GM18498 (cell line): ENCODE measurements around the gene ALS2CL.
"Not testable (repeated sequence)": the region's sequence is repeated elsewhere in the genome, so short reads cannot be mapped to it uniquely, and the experiment has no call there.

Source experiments
- ATAC-seq: cut with Tn5 transposase; IDR thresholded peaks from one replicate; pipeline ENCODE4 v1.9.1; 2021; ENCODE audit warnings: mild to moderate bottlenecking, moderate library complexity; ENCODE audit not compliant: unreplicated experiment

The ALS2CL gene

DNA sequence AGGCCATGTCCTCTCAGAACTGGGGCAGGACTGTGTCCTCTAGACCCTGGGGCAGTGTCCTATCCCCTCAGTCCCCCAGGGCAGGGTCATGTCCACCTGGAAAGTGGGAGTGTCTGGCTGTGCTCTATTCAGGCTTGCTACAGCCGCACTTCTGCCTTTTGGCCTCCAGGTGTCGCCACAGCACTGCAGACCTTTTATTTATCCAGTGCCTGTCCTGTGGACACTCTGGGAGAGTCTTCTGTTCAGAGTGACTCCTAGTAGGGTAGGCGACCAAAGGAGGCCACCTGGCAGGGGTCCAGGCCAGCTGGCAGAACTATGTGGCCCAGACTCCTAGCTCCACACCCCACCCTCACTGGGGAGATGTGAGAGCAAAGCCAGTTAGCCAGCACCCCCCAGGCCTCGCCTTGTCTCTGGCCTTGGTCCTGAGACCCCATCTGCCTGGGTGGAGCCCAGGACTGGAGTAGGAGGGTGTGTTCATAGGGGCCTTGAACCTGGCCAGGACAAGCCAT is 11.6 kb upstream of the ALS2CL start:
- no peak for ATAC-seq

DNA sequence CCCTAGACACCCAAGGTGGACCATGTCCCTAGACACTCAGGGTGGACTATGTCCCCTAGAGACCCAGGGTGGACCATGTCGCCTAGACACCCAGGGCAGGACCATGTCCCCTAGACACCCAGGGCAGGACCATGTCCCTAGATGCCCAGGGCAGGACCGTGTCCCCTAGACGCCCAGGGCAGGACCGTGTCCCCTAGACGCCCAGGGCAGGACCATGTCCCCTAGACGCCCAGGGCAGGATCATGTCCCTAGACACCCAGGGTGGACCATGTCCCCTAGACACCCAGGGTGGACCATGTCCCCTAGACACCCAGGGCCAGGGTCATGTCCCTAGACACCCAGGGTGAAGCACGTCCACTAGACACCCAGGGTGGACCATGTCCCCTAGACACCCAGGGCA is 10.9 kb upstream of the ALS2CL start:
- not testable (repeated sequence) for ATAC-seq

DNA sequence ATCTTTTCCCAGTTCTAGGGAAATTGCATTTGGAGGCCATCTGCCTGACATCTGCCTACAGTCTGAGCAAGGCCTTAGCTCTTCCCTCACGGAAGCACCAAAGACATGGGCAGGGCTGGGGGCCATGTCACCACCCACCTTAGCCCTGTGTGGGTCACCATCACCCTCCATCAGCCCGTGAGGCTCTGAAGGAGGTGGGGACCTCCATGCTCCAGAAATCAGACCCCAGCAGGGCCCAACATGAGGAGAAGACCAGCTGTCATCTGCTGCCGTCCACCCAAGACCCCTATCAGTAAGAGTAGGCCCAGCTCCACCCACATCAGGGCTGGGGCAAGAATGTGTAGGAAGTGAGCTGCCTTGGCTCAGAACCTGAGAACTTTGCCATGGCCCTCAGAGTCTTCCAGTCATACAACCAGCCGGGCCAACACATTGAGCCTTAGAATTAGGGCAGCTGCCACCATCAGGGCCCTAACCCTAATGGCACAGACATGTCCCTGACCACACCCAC is 9.6 kb upstream of the ALS2CL start:
- ATAC-seq = no peak

DNA sequence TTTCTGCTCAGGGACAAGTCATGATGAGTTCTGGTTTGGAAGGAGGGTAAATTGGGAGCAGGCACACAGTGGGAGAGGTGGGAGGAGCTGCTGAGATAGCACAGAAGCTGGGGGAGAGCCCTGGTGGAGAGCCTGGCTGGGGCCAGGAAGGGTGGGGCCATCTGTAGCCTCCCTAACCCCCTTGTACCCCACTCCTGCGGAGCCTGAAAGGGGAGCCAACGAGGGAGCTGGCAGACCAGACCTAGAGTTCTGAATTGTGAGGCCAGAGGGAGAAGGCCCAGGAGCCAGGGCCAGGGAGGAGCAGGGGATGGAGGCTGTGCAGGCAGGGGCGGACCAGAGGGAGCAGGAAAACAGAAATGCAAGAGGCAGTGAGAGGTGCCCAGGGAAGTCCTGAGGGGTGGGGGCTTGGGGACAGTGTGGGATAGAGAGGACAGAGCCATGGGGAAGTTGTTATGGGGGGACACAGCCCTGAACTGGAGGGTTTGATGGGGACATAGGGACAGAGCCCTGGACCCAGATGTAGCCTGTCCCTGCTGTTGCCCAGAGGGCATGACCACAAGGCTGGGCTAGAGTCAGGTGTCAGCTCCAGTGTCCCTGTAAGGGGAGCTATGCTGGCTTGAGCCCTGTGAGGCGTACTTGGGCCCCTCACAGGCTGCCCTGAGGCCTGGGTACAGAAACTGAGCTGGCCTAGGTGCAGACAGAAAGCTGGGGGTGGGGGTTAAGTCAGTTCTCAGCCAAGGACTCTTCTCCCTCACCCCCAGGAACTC is 8.9 kb upstream of the ALS2CL start:
- no peak for ATAC-seq

DNA sequence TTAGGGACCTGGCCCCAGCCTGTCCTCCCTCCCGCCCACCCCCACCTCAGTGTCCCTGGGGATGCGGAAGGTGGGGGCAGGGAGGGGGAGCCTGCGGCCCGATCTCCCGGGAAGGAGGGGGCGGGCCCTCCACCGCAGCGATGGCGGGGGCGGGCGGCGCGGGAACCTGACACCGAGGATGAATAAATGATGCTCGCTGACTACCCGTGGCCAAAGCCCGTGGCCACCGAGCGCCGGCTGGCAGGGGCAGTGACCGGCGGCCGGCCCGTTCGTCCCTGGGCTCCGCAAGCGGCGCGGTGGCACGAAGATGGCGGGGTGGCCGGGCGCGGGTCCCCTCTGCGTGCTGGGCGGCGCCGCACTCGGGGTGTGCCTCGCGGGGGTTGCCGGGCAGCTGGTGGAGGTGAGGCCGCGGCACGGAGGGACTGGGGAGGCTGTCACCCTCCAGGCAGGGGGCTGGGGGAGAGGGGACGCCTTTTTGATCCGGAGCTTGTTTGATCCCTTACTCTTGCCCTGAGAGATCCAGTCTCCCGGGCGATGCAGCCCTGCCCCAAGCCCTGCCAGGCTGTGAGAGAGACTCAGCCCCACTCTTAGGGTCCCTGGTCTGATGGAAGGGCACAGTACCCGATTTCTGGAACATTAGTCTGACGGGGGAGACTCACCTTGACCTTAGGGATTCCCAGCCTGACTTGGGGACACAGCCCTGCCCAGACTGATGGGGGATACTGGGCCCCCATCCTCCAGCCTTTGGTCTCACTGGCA is 7.9 kb upstream of the ALS2CL start, which contains the start of gene TMIE:
Gene TMIE, plus strand, starts transcription at position 212 of the 759 bp plus-strand sequence. Its CDS starts 96 bp downstream, at position 308.
- no peak for ATAC-seq

DNA sequence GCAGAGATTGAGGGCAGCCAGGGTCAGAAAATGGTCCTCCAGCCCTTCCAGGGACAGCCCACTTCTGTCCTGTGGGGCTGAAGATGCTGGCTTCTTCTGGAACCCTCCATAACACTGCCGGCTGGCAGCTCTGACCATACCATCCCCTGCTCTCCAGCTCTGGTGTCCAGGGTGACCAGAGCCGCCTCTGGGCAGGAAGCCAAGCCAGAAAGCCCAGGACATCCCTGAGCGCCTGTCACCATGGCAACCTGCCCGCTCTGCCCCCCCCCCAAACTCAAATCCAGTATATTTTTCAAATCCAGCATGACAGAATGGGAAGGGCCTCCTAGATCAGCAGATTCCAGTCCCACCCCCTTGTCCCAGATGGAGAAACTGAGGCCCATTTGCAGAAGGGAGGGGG is 7.3 kb upstream of the ALS2CL start:
- ATAC-seq = no peak

DNA sequence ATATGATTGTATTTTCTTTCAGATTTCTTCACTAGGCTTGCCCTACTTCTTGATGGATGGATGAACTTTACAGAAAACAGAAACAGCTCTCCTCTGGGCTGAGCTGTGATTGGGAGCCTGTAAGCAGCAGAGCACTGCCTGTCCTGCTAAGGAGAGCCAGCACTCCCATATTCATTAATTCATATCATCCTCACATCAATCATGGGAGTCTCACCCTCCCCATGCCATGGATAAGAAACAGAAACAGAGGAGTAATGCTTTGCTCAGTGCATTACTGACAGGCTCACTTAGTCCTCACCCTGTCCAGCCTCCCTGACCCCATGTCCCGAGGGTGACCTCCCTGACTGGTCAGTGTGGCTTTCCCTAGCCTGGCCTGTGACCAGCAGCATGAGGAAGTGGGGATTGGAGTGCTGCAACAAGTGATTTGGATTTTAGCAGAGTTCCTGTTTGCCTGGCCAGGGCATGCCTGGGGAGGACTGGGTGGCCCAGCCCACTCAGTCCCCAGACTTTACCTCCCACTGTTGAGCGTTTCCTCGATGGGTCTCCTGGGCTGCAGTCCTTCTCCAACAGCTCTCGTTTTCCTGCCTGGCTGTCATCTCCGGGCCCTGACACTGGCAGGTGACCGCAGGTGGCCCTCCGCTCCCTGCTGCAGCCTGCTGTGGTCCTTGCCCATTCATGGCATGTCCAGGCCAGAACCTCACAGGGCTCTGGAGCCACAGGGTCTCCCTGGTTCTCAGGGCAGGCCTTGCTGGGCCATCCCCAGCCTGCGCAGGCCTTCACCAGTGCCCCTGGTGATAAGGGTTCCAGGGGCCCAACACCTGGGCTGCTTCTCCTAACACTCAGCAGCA is 6.4 kb upstream of the ALS2CL start:
- no peak for ATAC-seq

DNA sequence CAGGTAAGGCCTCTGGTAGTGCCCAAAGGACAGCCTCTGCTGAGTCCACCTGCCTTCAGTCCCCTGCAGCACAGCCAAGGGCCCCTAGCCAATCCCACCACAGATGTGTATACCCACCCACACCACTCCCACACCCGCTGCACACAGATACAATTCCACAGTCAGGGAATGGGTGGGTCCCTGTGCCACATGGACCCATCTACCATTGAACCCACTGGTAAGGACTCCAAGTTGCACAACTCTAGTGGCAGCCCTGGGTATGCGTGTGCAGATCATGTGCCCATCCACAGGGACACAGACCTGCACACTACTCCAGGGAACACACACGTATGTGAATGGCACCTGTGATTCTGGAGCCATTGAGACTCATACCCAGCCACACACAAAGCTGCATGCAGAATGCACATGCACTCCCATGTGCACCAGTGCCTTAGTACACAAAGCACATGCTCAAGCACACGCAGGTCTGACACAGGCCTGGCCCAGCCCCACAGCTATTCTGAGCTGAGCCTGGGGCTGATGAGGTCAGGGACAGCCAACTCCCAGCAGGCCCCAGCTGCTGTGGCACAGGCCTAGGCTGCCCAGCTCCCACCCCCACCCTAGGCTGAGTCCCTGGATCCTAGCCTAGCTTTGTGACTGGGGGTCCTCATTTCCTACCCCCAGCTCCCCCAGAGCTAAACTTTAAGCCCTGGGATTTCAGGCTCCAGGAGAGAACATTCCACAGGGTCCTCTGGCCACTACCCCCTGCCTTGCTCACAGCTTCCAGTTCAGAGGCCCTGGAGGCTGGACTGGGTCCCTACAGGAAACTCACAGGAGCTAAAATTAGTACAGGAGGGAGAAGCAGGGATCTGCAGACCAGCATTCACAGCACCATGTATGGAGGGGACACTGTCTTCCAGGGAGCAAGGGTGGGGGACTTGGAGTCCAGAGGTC is 2.7 kb upstream of the ALS2CL start:
- no peak for ATAC-seq

DNA sequence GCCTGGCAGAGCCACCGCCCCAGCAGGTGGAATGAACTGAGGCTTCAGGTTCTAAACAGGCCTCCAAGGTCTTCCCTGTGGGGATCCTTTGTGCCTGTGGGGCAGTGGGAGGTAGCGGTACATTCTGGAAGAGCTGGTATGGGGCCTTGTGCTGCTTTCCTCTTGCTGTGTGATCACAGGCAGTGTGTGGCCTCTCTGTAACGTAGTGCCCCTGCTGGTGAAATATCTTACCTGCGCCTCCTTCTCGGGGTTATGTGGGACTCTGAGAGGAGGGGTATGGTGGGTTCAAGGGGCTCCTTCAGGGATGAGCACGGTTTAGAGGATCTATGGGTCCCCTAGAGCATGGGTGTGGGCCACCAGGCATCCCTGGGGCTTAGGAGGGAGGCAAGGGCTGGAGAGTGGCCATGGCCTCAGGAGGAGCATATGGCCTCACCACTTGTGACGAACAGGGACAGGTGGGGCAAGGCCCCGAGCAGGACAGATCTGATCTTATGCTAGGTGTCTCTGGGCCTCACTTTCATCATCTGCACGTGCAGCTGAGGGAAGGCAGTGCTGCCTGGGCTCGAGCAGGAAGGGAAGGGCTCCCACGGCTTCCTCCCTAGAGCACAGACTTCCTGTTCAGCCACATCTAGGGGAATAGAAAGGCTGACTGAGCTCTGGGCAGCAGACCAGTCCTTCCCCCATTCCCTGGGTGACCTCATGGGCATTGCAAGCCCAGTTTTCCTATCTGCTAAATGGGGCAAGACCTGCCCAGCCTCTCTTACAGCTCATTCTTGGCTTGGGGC is 1.9 kb upstream of the ALS2CL start:
- ATAC-seq = no peak

DNA sequence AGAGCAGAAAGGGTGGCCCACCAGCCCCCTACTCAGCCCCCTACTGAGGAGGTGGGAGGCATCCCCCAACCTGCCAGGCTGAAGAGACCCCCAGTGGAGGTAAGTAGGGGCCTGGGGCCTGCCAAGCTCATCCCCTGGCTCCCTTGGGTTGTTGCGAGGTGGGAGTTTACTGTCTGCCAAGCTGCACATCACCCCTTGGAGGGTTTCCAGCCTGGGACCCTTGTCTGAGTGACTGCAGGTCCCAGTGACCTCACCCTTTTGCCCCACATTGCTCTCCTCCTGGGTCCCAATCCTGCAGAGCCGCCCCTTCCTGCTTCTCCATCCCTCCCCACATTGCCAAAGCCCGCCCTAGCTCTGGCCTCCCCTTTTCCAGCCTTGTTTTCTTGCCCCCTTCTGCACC is 1.0 kb upstream of the ALS2CL start:
- ATAC-seq = no peak

DNA sequence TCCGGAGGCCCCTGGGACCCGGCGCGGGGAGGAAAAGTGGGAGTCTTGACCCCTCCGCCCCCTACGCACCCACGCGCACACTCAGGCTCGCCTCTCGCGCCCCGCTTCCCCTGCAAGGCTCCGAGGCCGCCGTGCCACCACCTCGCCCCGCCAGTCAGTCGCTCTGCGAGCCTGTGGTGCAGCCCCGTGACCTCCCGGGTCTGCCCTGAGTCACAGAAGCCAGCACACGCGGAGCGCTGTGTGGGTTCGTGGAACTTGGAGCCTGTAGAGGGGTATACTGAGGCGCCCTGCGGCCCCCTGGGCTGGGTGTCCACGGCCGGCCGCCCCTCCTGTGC is 380 bp upstream of the ALS2CL start:
- no peak for ATAC-seq

DNA sequence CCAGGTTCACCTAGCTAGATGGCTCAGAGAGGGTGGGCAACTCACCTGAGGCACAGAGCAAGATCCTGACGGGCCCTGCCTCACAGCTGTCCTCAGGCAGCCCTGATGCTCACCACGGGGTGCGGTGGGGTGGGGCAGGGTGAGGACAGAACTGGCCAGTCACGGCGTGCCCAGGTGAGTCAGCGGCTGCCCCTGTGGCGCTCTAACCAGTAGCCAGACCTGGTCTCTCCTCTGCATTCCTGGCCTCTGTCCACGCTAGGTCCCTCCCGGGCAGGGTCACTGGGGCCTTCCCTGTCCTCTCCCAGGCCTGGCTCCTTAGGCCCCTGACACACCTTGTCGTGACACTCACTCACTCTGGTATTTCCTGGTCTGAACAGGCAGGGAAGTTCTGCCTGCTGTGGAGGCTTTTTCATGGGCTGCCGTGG is 901 bp downstream of the ALS2CL start:
- no peak for ATAC-seq

DNA sequence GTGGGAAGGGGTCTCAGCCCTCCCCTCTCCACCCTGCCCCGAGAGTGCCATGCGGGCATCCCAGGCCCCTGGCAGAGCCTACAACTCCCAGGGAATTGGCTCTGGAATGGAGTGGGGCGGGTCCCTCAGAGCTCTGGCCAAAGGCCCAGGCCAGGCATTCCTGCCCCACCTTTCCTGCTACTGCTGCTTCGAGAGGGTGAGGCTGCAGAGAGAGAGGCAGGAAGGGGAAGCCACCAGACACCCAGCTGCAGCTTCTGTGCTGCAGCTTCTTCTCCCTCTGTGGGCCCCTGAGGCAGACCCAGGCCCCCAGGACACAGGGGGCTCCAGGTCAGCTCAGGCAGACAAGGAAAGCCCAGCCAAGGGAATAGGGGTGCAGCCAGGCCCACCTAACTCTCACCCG is 2.7 kb downstream of the ALS2CL start:
- ATAC-seq = no peak

DNA sequence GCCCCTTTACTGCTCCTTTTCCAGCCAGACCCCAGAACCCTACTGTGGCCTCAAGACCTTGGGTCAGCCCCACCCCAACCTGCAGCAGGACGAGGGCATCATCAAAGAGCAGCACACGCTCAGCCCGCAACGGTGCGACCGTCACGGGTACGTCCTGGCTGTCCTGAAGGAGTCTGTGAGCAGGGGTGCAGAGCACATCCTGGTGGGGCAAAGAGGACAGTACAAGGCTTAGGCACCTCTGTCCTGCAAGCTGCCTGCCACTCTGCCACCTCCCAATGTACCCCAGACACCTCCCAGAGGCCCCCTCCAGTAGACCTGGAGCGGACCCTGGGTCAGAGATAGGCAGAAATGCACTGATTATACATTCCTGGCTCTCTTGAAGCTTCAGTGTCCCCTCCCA is 8.0 kb downstream of the ALS2CL start:
- no peak for ATAC-seq

DNA sequence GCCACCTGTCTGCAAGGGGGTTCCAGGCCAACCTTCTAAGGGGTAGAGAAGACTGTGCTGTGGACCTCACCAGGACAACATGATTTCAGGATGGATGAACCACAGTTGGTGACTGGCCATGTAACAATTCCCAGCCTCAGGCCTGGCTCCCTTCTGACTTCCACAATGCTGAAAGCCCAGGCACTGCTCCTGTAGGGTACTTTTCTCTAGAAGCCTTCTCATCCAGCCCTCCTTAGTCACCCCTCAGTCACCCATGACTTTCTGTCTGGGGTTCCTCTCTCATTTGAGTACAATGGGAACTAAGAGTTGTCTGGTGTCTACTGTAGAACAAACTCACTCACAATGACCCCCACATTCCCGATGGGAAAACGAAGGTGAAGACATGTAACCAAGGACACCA is 8.6 kb downstream of the ALS2CL start:
- ATAC-seq = no peak

DNA sequence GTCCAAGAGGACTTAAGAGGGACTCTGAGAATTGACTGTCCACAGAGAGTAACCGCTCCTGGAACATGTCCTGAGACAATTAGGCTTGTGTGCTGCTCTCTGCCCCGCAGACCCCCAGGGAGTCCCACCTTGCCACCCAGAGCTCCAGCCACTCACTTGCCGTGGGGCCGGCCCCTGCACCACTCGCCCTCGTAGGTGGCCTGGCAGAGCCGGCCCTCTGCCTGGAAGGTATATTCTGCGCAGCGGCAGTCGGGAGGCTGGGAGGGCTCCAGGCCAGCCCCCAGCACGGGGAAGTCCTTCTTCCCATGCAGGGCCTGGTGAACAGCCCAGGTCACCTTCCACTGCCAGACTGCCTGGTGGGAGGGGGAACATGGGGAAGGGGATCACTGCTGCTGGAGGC is 10.5 kb downstream of the ALS2CL start:
- ATAC-seq = no peak

DNA sequence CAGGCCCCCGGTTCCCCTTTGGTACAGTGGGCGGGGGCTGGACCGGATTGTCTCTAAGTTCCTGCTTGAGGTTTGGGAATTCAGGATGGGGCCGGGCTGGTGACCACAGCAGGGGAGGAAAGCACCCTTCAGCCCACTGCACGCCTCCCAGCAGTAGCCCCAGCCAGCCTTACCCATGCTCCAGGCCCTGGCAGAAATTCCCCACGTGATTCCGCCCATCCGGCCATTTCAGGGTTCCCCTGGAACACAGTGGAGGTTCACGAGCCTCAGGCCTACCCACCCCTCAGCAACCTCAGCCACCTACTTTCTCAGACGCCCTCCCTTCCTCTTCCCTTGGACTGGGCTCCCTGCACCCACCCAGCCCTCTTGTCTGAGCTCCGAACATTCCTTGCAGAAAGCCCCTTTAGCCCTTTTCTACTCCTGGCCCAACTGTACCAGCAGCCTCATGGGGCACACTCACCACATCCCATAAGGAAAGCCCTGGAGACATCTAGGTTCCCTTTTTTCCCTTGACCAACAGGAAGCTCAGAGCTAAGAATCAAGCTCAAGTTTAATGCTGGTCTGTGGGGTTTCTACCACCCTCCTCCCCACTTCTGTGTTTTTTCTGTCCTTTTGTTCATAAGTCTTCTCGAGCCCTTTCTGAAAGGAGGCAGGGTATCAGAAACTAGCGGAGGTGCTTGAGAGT is 11.5 kb downstream of the ALS2CL start:
- no peak for ATAC-seq

DNA sequence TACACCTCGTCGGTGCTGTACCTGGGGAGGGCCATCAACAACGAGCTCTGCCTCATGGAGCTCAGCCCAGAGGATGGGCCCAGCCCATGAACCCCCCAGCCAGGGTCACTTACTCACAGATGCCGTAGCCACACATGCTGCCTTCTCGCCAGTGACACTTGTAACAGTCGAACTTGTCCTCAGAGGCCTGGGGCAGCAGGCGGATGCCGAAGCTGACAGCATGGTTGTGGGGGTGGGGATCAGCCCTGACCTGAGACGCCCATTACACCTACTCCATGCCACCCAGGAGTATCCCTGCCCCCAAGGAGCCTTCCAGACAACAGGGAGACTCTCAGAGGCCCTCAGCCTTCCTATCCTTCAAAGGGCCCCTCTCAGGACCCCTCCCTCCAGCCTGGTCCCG is 12.1 kb downstream of the ALS2CL start:
- no peak for ATAC-seq
